GM18508 (cell line): ENCODE results near the gene SCN8A.

ENCODE experiments used
- ATAC-seq: cut with Tn5 transposase; IDR thresholded peaks from one replicate; pipeline ENCODE4 v1.9.1; 2021; ENCODE audit warnings: moderate number of reproducible peaks; ENCODE audit not compliant: insufficient read depth, unreplicated experiment

Gene SCN8A

DNA sequence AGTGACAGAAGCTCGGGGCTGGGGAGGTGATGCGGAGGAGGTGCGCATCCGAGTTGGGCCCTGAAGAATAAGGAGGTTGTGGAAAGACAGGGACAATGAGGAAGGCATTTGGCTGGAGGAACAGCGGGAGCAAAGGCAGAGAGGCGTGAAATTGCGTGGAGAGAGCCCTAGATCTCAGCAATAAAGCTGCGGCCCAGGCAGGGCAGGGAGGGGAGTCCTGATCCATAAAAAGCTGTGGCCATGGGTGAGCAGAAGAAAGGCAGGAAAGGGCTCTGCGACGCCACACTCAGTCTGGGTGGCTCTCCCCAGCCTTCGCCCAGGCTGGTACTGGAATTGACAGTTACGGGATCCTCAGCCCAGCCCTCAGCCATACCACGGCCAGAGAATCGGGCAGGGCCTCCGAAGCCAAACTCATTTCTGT, 255.2 kb downstream of the SCN8A start:
- no peak for ATAC-seq

DNA sequence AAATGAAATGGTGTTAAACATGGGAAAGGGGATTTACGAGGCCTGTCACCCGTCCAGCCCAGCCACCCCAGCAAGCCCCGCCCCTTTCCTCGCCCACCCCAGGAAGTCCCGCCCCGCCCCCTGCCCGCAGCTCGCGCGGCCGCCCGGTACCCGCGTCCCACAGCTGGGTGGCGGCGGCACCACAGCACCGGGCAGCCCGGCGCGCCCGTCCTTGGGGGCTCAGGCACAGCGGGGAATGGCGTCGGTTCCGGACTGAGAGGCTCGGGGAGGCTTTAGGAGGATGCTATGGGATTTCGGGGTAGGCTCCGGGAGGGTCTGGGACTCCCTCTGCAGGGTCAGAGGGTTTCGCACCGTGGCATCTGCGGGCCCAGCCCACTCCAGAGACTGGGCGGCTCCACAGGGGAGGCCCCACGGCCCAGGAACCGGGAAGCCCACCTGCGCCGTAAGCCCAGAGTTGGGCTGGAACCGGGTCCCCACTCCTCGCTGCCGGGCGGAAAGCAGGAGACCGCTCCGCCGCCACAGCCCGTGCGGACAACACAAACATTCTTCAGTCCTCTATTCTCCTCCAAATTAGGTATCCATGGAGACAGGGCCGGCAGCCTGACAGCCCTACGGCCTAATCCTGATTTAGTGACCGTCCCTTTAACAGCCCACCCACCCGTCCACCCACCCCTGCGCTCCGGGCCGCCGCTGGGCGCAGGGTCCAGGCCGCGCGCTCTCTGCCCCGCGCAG, 256.0 kb downstream of the SCN8A start:
- no peak for ATAC-seq

DNA sequence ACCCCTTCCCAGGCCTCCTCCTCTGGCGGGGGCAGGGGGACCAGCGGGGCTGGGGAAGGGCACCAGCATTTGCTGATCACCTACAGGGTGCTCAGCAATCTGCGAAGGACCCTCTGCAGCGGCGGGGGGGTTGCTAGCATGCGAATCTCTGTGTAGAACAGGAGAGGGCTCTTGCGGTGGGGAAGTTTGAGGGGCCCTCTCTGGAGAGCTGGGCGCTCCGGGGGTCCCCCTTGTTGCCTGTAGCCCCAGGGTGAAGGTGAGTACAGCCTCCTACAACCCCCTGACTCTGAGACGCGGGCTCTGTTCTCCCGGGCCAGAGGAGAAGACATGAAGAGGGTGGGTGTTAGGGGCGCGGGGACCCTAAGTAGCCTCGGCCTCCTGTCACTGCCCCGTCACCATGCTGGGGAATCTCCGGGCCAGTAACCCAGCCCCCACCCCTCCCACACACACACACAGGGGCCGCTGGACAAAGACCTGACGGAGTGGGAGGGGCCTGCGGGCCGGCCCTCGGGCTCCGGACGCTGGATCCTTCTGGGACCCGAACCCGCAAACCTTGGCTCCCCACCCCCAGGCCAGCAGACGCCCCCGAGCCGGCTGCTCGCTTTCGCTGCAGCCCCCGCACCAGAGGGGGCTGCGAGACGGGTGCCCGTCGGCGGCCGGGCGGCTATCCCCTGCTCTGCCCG, 256.8 kb downstream of the SCN8A start:
- no peak for ATAC-seq

DNA sequence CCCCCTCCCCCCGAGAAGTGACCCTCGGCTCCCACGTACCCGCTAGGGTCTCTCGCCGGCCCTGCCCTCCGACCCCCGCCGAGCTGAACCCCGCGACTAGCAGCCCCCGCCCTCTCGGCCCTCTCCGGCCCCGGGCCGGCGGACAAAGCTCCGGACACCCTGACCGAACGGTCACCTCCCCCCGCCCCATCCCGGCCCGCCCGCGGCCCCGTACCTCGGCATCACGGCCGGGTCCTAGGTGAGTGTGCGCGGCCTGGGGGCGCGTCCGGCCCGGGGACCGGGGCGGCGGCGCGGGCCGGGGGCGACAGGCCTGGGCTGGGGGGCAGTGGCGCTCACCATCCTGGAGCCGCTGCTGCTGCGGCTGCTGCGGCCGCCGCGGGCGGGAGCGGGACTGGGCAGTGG, 257.3 kb downstream of the SCN8A start, which contains the start of gene FIGNL2:
TSS of gene FIGNL2 (minus strand) at position 393 of the 402 bp plus-strand sequence. CDS start 26,305 bp downstream, outside the sequence.
- ATAC-seq, result no peak

DNA sequence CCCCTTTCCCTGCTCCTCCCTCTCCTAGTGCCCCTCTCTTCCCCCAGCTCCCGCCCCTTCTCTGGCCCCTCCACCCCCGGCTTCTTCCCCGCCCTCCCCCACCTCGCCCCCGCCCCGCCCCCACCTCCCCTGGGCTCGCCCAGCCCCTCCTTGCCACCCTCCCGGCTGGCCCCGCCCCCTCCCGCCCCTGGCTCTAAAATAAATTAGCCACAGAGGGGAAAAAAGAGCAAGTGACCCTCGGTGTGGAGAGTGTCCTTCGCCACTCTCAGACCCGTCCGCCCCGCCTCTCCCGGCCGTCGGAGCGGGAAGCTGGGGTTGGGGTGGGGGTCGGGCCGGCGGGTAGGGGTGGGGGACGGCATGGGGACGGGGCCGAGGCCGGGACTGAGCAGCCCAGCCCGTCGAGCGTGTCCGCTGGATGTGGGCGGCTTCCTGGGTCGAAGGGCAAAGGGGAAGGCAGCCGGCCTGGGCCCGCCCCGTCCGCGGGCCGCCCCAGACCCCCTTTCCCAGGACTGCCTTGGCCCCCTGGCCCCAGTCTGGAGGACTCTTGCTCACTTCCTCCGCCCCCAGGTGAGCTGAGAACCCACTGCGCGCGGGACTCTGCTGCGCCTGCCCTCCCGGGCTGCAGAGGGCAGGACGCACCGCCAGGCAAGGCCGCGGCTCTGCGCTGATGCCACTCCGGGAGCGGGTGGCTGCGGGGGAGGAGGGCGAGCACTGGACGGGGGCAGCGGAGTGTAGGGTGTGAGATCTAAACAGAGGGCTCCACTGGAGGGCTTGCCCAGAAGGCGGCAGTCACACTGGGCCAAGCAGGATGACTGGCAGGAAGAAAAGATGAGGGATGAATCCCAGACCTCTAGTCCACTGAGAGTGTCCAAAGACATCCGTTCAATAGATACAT, 258.1 kb downstream of the SCN8A start:
- no peak for ATAC-seq

DNA sequence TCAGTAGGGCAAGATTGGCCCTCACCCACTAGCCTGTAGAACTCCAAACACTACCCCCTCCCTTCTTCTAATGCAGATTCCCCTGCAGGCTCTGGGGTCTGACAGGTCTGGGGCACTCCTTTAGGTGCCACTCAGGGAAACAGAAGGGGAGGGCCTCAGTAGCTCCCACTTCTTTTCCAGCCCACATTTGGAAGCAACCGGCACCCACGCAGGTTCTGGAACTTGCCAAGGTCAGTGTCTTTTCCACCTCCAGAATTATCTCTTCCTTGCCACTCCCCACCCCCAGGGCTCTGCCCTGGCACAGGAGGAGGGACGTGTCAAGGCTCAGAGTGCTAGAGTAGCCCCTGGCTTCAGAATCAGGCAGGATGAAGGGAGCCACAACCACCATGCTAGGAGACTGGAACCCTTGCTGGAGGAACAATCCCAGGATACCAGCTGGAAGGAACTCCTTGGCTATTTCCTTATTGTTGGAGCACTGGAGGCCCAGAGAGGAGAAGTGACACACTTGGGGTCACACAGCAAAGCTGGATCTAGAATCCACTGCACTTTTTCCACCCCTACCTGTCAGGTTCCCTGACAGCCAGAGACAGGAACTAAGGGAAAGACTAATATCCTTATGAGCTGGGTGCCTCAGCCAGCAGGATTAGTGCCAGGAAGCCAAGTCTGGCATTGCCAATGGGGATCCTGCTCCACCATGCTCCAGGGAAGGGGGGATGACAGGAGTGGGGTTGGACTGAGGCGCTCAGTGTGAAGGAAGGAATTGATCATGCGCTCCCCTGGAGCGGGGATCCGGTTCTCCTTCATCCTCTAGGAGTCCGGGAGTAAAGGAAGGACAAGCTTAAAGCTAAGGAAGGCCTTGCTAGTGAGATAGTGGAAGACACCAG, 259.3 kb downstream of the SCN8A start:
- no peak for ATAC-seq

DNA sequence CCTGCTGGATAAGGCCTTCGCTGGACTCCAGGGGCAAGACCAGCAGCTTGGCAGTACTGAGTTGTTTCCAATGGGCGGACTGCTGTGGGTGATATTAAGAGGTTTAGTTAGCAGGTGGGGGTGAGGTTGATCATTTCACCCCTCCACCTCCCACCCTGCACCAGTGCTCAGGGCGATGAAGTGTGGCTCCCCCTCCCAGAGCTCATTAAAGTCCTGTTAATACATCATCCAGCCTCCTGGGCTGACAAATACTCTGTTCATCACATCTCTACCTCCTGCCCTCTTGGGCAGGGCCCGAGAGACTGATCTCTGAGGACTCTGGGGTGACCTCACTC, 259.9 kb downstream of the SCN8A start:
- no peak for ATAC-seq

DNA sequence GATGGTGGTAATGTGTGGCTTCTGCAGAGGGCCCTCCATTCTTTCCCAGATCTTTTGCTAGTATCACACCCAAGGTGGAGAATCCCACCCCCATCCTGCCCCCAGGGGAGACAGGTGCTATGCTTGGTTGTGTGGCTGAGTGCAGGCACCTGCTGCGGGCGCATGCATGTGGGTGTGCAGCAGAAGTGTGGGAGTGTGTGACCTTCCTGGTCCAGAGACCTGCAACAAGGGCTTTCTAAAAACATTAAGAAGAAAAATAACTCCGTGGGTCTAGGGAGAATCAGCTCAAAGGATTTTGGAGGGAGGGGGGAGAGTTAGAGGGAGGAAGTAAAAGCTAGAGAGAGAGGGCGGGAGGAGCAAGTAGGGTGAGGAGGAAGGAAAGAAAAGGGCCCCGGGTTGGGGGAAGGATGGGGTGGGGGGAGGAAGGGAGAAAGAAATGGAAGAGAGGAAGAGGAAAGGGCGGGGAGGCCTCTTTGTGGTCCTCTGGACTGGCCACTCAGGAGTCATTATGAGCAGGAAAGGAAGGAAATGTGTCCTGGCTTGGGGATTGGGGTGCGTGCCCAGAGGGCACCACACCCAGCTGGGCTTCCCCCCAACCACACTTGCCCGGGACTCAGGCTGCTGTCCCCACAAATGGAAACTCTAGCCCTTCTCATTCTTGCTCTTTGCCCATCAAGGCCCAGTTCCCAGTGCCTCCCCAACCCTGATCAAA, 260.5 kb downstream of the SCN8A start:
- ATAC-seq, result no peak

DNA sequence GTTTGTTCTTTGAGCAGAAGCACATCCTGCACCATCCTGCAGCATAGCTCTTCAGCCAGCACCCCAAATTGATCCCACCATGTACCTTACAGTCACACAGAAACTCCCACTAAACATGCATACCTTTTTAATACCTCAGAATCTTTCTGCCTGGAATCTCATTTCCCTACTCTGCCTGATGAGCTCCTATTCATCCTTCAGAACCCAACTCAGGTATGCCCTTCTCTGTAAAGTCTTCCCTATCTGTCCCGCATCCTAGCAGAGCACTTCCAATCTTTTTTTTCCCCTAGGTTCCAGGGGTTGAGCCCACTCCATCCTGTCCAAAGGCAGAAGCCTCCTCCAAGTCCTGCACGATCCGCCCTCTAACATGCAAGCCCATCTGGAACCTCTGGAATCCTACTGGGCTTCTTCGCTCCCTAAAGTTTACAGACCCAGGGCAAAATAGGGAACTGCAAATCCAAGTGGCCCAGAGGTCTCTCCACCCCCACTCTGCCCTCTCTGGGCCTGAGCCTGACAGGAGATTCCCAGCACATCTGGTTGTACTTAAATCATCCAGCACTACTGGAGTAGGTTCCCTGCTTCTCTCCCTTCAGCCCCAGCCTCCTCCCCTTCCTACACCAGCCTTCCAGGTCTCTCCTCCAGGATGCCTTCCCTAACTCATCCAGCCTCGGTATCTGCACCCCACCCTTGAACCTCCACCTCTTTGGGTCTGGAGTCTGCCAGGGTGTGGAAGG, 261.5 kb downstream of the SCN8A start:
- ATAC-seq, result no peak

DNA sequence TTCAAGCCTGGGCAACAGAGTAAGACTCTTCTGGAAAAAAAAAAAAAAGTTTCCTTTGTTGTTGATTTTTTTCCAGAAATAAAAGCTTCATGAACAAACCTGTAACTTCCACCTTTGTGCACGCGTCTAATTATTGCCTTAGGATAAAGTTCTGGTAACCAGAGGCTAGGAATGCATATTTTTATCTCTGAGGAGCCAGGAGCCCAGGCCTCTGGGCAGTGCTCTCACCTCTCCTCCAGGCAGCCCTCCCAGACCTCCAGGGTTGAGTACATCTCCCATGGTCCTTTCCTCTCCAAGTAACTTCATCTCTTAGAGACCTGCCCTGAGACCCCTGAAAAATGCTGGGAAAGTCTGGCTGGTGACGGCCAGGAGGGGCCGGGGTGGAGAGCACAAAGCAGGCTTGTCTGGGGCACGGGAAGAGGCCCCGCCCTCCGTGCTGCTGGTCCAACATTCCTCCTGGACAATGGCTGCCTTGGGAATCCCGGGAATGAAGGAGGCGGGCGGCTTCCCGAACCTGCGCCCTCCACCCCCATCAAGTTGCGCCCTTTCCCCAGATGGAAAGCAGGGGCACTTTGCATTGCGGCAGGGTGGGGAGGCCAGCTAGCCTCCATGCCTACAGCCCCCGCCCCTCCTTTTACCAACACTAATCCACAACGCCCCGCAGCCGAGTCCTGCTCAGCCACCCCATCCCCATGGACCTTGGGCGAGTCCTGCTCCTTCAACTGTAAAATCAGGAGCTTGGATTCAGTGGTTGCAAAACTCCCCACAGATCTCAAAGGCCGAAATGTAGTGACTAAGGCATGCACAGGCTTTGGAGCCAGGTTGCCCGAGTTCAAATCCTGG, 264.8 kb downstream of the SCN8A start:
- ATAC-seq, result no peak

DNA sequence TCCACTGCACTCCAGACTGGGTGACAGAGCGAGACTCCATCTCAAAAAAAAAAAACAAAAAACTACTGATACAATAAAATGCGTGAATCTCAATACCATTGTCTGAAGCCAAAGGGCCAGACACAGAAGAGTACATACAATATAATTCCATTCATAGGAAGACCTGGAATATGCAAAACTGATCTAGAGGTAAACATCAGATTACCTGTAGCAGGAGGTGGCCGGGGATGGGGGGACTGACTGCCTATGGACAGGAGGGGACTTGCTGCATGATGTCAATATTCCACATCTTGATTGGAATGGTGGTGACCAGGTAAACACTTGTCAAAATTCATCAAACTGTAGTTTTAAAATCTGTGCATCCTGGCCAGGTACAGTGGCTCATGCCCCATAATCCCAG, 270.0 kb downstream of the SCN8A start:
- ATAC-seq, result no peak
